ENCODE measurements around the gene STMN1. TPM values are rescaled to one million over a fixed set of nuclear protein-coding genes. Genes with fewer than 3 reads are reported as not detected.

STMN1 gene
- total RNA-seq, 2 donors from 2014 or later, result 6.3 to 11.4 TPM

GRCh38 chr1:25881266-25881665 is 25.0 kb downstream of the STMN1 start:
- 95 to 96% methylated on average over 7 to 10 of the region's 11 CpGs for WGBS, 2 donors
- Histone ChIP-seq H3K9me3 (no peaks in the 10 kb centered on the region), H3K4me3 (no peak overlapping the region), H3K27ac (peak overlapping the region in 3 of 4 donors; percentile 9 to 74 (median 51)), H3K4me1 (peaks cover 32% of the 10 kb centered on the region), H3K36me3 (replicated peaks in 1 of 2; ENCODE audit: insufficient read depth in 1 of 2, low read depth in 2 of 2) (no peaks in the 10 kb centered on the region), H3K27me3 (no peaks in the 10 kb centered on the region)
- intact Hi-C loops (cut with DNase I), result no loop called here
- DNase-seq (no peak), ATAC-seq (no peak)
- TF ChIP-seq CTCF (IDR thresholded peaks at IDR 0.05) (no peak), POLR2A (IDR thresholded peaks at IDR 0.05) (no peak)

- WGBS, 2 donors, result 89 to 94% methylated on average over 5 of the region's 5 CpGs
- intact Hi-C loops (cut with DNase I), result no loop called here
- Histone ChIP-seq H3K27me3 (no peaks in the 10 kb centered on the region), H3K4me3 (no peak overlapping the region), H3K4me1 (peaks cover 40% of the 10 kb centered on the region), H3K9me3 (no peaks in the 10 kb centered on the region), H3K36me3 (replicated peaks in 1 of 2; ENCODE audit: insufficient read depth in 1 of 2, low read depth in 2 of 2) (no peaks in the 10 kb centered on the region), H3K27ac (peak overlapping the region in 3 of 4 donors; percentile 51 to 80 (median 74))
- DNase-seq (no peak), ATAC-seq (no peak)
- TF ChIP-seq POLR2A (IDR thresholded peaks at IDR 0.05) (no peak), CTCF (IDR thresholded peaks at IDR 0.05) (no peak)
These were observed 25.7 kb downstream of the STMN1 start for GRCh38 chr1:25880518-25880917.

GRCh38 chr1:25879675-25880074 is 26.5 kb downstream of the STMN1 start:
- H3K4me1 ChIP-seq, result peaks cover 47% of the 10 kb centered on the region
- no peaks in the 10 kb centered on the region for H3K27me3 ChIP-seq
- H3K4me3 ChIP-seq, result no peak overlapping the region
- peak; percentile 83 to 91 (median 88) for DNase-seq
- ATAC-seq, result peak; percentile 72
- peak overlapping the region; percentile 45 to 80 (median 62) for H3K27ac ChIP-seq
- H3K9me3 ChIP-seq, result no peaks in the 10 kb centered on the region
- TF ChIP-seq CTCF (IDR thresholded peaks at IDR 0.05) (no peak), POLR2A (IDR thresholded peaks at IDR 0.05) (no peak)
- intact Hi-C loops (cut with DNase I), result no loop called here
- WGBS, 2 donors, result 14 to 18% methylated on average over 2 of the region's 2 CpGs
- no peaks in the 10 kb centered on the region for H3K36me3 ChIP-seq (replicated peaks in 1 of 2; ENCODE audit: insufficient read depth in 1 of 2, low read depth in 2 of 2)

GRCh38 chr1:25878690-25879089 is 27.5 kb downstream of the STMN1 start:
- TF ChIP-seq POLR2A (IDR thresholded peaks at IDR 0.05), result no peak
- no peak for TF ChIP-seq CTCF (IDR thresholded peaks at IDR 0.05)
- intact Hi-C loops (cut with DNase I), result no loop called here
- H3K4me1 ChIP-seq, result peaks cover 55% of the 10 kb centered on the region
- no peaks in the 10 kb centered on the region for H3K36me3 ChIP-seq (replicated peaks in 1 of 2; ENCODE audit: insufficient read depth in 1 of 2, low read depth in 2 of 2)
- DNase-seq (no peak), ATAC-seq (no peak)
- H3K27ac ChIP-seq, result peak overlapping the region in 3 of 4 donors; percentile 51 to 80 (median 74)
- no peaks in the 10 kb centered on the region for H3K27me3 ChIP-seq
- H3K9me3 ChIP-seq, result no peaks in the 10 kb centered on the region
- H3K4me3 ChIP-seq, result no peak overlapping the region
- 49 to 61% methylated on average over 5 of the region's 5 CpGs for WGBS, 2 donors

GRCh38 chr1:25877155-25877554 is 29.1 kb downstream of the STMN1 start:
- no peak for TF ChIP-seq CTCF (IDR thresholded peaks at IDR 0.05)
- no peak for TF ChIP-seq POLR2A (IDR thresholded peaks at IDR 0.05)
- intact Hi-C loops (cut with DNase I), result no loop called here
- ATAC-seq (no peak), DNase-seq (no peak)
- peaks cover 71% of the 10 kb centered on the region for H3K4me1 ChIP-seq
- H3K27me3 ChIP-seq, result no peaks in the 10 kb centered on the region
- no peaks in the 10 kb centered on the region for H3K9me3 ChIP-seq
- WGBS, 2 donors, result 88 to 97% methylated on average over 2 of the region's 2 CpGs
- no peaks in the 10 kb centered on the region for H3K36me3 ChIP-seq (replicated peaks in 1 of 2; ENCODE audit: insufficient read depth in 1 of 2, low read depth in 2 of 2)
- H3K4me3 ChIP-seq, result no peak overlapping the region
- H3K27ac ChIP-seq, result no peak overlapping the region
